ENCODE measurements around the gene CLEC4E.

DNA sequence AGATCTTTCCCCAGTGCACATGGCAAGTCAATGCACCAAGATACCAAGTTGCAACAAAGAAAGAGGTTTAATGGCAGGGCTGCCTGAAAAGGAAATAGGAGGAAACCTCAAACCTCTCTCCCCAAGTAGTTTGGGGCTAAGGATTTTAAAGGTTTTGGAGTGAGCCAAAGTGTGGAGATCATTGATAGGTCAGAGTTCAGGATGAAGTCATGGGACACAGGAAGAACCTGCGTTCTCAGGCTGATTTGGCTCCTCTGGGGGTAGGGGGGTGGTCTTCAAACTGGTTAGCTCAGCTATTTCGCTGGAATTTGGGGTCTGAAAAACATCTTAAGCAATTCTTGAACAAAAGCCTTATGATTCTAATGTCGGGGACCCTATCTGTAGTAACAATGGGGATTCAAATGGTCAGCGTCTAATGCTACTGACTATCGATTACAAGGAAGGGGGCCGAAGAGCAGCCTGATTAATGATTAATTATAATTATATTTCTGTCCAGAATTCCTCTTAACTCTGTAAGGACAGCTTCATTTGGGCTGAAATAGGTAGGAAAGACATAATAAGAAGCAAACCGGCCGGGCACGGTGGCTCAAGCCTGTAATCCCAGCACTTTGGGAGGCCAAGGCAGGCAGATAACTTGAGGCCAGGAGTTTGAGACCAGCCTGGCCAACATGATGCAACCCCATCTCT, 40.5 kb upstream of the CLEC4E start:
- TF ChIP-seq, protein P1, sequence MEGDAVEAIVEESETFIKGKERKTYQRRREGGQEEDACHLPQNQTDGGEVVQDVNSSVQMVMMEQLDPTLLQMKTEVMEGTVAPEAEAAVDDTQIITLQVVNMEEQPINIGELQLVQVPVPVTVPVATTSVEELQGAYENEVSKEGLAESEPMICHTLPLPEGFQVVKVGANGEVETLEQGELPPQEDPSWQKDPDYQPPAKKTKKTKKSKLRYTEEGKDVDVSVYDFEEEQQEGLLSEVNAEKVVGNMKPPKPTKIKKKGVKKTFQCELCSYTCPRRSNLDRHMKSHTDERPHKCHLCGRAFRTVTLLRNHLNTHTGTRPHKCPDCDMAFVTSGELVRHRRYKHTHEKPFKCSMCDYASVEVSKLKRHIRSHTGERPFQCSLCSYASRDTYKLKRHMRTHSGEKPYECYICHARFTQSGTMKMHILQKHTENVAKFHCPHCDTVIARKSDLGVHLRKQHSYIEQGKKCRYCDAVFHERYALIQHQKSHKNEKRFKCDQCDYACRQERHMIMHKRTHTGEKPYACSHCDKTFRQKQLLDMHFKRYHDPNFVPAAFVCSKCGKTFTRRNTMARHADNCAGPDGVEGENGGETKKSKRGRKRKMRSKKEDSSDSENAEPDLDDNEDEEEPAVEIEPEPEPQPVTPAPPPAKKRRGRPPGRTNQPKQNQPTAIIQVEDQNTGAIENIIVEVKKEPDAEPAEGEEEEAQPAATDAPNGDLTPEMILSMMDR (optimal IDR thresholded peaks at IDR 0.05 in 1 of 3, IDR thresholded peaks at IDR 0.05 in 1 of 3, conservative IDR thresholded peaks at IDR 0.05 in 1 of 3; ENCODE audit: extremely low read depth in 1 of 3, insufficient read depth in 2 of 3, low read length in 3 of 3) = no peak
- TF ChIP-seq EZH2 (IDR thresholded peaks at IDR 0.05; ENCODE audit: low read length) = no peak

Data from keratinocyte (primary cell).